ENCODE results near the gene RBM15.
A peak's percentile ranks its signal among the peaks of the same experiment; 100 is the strongest.

The RBM15 gene

DNA sequence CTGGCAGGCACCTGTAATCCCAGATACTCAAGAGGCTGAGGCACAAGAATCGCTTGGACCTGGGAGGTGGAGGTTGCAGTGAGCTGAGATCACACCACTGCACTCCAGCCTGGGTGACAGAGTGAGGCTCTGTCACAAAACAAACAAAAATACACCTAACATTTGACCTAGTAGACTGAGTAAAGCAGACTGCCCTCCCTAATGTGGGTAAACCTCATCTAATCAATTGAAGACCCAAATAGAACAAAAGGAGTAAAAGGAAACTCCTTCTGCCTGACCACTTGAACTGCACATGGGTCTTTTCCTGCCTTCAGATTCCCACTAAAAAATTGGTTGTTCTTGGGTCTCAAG lies 19.0 kb upstream of the RBM15 start:
- DNase-seq = no peak

DNA sequence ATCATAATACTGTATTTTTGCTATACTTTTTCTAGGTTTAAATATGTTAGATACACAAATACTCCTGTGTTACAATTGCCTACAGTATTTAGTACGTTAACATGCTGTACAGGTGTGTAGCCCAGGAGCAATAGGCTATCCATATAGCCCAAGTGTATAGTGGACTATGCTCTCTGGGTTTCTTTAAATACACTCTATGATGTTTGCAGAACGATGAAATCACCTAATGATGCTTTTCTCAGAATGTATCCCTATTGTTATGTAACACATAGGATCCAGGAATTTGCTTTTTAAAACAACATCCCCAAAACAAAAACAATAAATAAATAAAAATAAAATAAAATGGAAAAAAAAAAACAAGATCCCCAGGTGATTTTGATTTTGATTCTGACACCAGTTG lies 18.1 kb upstream of the RBM15 start:
- no peak for DNase-seq

DNA sequence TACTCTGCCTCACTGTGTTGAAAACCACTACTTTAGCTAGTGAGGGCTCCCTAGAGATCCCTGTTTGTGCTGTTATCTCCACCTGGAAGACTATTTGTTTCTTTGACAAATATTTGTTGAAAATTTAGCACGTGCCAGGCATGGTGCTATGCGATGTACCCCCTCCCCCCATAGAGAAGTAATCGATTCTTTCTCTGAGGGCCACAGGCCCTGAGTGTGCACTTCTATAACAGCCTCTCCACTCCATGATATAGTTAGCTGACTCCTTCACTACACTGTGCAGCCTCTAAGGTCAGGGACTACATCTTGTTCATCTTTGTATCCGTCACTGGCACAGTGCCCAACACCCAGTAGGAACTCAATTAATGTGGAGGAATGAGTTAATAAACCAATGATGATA lies 17.3 kb upstream of the RBM15 start:
- DNase-seq = no peak

DNA sequence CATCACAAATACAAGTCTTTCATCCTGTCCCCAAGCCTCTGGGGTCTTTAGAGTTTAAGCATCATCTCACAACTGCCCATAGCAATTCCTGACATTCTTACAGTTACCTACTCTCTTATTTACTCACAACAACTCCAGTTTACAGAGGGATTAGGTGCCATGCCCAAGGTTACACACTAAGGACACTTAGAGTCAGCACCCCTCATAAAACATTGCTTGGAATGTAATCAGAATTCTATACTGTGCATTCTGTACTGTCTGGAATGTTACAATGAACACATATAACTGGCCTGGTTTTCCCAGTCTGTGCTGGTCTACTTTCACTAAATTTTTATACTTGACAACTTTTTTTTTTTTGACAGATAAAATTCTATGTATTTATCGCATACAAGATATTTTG lies 14.5 kb upstream of the RBM15 start:
- no peak for DNase-seq

DNA sequence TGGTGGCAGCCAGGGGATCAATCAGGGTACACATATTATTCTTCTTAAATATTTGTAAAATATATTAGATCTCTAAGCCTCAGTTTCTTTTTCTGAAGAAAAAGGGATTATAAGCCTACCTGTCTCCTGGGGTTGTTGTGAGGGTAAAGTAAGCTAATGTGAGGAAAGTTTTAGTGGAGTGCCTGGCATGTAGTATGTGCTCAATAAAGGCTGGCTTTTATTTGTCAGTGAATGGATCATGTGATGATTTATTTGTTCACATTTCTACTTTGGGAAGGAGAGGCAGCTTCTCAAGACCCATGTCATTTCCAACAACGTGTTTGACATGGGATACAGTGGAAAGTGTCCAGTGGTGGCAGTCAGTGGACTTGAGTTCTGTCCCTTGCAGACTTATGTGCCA lies 12.4 kb upstream of the RBM15 start:
- DNase-seq = no peak

DNA sequence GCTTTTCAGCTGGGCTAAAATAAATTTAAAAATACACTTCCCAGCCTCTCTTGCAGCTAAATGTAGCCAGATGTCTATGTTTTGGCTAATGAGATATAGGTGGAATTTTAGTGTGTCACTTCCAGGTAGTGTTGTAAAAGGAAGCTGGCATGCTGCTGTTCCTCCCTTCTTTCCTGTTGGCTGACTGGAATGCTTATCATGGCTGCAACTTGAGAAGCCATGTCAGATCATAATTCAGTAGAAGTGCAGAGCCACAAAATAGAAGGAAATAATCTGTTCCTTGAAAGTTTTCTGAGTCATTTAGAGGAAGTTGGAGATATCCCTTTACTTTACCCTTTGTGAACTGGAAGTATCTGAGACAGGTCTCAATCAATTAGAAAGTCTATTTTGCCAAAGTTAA lies 10.9 kb upstream of the RBM15 start:
- no peak for DNase-seq

DNA sequence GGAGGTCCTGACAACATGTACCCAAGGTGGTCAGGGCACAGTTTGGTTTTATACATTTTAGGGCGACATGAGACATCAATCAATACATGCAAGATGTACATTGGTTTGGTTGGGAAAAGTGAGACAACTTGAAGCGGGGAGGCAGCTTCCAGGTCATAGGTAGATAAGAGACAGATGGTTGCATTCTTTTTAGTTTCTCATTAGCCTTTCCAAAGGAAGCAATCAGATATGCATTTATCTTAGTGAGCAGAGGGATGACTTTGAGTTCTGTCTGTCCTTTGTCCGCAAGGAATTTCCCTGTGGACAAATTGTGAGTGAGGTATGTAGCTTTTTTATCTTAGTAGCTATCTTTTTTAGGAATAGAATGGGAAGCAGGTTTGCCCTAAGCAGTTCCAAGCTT lies 10.5 kb upstream of the RBM15 start:
- no peak for DNase-seq

DNA sequence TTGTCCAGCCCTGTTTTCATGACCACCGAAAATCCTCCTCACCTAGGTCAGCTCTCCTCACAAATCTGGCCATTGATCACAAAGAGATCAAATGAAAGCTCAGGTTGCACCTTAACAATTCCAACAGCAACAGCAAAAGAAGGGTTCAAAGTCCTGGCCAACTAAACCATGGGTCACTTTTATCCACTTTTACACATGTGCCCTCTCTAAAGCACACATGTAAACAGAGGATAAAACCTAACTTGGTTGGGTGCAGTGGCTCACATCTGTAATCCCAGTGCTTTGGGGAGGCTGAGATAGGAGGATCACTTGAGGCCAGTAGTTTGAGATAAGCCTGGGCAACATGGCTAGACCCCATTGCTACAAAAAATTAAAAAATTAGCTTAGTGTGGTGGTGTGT lies 3.9 kb upstream of the RBM15 start:
- no peak for DNase-seq

DNA sequence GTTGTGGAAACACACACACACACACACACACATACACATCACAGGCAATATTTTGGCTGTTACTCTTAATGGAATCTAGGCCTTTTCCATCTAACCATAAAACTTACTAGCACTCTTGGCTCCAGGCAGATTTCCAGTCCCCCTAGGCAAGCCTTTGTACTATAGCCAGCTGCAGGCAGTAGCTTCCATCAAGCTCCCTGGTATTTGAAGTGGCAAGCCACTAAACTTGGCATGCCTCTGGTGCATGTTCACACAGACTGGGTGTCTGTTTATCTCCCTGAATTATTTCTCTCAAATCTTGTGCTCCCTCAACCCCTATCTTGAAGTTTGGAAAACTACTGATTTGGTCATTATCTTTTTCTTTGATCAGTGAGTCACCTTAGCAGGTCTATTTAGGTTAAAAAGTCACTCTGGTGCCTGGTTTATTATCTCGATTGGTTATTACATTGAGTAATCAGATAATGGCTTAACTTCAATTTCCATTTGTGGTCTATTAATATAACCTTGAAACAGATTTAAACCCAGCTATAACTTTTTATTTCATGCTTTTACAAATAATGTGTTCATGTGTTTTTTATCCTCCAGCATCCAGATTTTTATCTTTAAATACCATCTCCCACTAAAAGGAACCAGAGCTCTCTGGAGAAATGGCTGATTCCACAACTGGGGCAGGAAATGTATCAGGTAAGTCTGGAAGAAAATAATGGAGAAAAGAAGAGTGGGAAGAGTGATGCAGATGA lies 2.7 kb upstream of the RBM15 start:
- no peak for DNase-seq

DNA sequence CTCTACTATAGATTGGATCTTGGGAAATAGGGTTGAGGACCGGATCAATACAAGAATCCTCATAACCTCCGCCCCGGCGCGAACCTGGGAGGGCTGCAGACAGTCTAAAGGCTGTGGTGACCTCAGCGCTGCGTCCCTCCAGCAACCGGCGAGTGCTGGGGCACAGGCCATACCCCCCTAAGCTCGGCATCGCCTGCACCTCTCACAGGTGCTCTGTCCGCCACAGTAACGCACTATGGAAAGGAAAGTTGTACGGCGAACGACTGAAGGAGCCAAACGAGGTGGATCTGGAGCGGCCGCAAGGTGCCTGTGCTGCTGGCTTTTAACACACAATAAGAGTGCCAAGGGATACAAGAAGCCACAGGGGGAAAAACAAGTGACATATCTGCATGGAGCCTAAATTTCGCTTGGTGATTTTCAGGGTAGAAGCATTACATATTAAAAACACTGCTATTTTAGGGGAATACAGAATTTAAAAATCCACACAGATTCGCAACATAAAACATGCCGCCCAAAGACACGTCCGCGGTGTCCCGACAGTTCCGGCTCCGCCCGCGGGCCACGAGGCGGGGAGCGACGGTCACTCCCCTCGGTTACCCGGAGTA lies 1.4 kb upstream of the RBM15 start:
- no peak for DNase-seq

DNA sequence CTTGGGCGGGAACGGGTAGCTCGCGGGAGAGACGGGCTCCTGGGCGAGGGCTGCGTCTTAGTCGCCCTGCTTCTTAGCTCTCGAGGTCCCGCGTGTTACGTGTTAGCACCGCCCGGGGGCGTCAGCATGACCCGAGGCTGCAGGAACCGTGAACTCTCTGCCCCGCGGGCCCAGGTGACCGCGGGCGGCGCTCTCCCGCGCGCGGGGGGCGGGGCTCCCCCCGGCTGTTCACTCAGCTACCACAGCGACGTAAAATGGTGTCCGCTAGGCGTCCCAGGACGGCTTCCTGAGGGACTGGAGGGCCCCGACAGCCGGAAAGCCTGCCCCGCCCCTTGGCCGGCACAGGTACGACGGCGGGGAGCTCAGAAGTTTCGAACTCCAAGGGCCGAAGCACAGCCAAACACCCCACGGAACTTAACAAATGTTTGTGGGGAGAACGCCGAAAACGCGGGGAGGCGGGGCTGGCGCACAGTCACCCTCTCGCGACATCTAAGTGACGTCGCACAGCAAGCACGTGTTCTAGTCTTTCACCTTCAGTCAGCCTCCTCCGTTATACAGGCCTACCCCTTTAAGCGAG lies 780 bp upstream of the RBM15 start:
- peak; percentile 71 for DNase-seq

DNA sequence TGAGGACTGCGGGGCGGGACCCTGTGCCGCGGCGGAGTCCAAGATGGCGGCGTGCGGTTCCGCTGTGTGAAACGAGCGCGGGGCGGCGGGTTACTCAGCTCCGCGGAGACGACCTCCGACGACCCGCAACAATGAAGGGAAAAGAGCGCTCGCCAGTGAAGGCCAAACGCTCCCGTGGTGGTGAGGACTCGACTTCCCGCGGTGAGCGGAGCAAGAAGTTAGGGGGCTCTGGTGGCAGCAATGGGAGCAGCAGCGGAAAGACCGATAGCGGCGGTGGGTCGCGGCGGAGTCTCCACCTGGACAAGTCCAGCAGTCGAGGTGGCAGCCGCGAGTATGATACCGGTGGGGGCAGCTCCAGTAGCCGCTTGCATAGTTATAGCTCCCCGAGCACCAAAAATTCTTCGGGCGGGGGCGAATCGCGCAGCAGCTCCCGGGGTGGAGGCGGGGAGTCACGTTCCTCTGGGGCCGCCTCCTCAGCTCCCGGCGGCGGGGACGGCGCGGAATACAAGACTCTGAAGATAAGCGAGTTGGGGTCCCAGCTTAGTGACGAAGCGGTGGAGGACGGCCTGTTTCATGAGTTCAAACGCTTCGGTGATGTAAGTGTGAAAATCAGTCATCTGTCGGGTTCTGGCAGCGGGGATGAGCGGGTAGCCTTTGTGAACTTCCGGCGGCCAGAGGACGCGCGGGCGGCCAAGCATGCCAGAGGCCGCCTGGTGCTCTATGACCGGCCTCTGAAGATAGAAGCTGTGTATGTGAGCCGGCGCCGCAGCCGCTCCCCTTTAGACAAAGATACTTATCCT lies 430 bp downstream of the RBM15 start:
- no peak for DNase-seq

DNA sequence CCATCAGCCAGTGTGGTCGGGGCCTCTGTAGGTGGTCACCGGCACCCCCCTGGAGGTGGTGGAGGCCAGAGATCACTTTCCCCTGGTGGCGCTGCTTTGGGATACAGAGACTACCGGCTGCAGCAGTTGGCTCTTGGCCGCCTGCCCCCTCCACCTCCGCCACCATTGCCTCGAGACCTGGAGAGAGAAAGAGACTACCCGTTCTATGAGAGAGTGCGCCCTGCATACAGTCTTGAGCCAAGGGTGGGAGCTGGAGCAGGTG lies 961 bp downstream of the RBM15 start:
- DNase-seq = no peak

DNA sequence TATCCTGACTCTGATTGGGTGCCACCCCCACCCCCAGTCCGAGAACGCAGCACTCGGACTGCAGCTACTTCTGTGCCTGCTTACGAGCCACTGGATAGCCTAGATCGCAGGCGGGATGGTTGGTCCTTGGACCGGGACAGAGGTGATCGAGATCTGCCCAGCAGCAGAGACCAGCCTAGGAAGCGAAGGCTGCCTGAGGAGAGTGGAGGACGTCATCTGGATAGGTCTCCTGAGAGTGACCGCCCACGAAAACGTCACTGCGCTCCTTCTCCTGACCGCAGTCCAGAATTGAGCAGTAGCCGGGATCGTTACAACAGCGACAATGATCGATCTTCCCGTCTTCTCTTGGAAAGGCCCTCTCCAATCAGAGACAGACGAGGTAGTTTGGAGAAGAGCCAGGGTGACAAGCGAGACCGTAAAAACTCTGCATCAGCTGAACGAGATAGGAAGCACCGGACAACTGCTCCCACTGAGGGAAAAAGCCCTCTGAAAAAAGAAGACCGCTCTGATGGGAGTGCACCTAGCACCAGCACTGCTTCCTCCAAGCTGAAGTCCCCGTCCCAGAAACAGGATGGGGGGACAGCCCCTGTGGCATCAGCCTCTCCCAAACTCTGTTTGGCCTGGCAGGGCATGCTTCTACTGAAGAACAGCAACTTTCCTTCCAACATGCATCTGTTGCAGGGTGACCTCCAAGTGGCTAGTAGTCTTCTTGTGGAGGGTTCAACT lies 2.1 kb downstream of the RBM15 start:
- no peak for DNase-seq

DNA sequence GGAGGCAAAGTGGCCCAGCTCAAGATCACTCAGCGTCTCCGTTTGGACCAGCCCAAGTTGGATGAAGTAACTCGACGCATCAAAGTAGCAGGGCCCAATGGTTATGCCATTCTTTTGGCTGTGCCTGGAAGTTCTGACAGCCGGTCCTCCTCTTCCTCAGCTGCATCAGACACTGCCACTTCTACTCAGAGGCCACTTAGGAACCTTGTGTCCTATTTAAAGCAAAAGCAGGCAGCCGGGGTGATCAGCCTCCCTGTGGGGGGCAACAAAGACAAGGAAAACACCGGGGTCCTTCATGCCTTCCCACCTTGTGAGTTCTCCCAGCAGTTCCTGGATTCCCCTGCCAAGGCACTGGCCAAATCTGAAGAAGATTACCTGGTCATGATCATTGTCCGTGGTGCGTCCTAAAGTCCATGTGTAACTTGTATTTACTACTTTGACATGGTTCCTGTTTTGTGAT lies 2.7 kb downstream of the RBM15 start:
- no peak for DNase-seq

DNA sequence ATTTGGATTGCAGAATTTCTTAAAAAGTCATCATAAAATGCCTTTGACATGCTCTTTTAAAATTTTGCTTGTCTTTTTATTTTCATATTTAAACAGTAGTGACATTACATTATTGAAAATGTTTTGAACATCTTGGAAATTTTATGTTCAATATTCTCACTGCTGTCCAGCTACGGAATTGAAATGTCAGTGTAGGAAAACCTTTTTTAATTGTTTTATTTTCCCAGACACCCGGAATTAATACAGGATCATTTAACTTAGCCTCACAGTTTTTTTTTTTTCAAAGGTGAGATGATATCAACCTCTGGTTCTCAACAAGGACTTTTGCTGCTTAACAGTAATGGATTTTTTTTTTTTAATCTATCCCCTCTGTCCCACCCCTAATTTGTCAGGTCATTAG lies 4.1 kb downstream of the RBM15 start:
- DNase-seq = no peak

DNA sequence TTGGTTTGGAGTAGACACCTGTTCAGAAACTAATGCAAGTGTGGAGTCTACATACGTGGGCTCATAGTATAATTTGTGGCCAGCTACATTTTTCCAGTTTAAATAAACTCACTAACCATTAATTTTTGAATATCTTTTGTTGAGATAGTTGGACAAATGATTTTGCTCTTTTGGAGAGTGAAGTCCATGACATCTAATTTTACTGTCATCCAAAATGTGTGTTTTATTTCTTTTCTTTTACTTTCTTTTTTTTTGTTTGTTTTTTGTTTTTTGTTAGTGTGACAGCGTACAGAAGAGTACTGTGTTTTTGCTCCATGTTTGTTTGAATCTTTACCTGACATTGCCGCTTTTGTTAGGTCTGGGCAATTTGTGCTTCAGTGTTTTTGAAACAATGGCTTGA lies 5.0 kb downstream of the RBM15 start:
- DNase-seq = no peak

DNA sequence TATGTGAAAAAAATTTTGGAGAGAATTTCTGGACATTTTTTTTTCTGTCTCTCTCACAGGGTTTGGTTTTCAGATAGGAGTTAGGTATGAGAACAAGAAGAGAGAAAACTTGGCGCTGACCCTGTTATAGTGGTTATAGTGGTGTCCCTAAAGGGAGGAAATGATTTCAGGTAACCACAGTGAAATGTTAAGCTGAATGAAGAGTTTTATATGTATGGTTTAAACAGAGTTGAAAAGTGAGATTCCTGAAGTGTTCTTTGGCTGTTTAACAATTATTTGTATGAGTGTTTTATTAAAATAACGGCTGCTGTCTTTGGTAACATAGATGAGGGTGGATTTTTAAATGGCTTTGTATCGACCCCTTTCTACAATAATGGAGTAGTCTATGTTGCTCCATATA lies 6.3 kb downstream of the RBM15 start:
- no peak for DNase-seq

DNA sequence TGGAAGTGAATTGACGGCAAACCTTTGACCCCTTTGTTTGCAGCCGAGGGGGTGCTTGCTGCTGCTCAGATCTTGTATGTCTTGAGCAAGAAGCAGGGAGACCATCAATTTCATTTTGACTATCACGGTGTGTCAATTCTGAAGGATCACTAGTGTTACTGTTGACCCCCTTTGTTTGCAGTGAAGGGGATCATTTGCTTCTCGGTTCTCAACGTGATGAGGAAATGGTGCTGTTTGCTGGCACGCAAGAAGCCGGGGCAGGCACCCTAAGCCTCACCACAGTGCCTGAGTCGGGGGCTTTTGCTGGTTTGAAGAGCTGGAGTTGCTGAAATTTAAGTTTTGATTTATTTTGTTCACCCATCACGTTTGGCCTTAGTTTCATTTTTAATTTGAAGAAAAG lies 7.5 kb downstream of the RBM15 start:
- DNase-seq = no peak

DNA sequence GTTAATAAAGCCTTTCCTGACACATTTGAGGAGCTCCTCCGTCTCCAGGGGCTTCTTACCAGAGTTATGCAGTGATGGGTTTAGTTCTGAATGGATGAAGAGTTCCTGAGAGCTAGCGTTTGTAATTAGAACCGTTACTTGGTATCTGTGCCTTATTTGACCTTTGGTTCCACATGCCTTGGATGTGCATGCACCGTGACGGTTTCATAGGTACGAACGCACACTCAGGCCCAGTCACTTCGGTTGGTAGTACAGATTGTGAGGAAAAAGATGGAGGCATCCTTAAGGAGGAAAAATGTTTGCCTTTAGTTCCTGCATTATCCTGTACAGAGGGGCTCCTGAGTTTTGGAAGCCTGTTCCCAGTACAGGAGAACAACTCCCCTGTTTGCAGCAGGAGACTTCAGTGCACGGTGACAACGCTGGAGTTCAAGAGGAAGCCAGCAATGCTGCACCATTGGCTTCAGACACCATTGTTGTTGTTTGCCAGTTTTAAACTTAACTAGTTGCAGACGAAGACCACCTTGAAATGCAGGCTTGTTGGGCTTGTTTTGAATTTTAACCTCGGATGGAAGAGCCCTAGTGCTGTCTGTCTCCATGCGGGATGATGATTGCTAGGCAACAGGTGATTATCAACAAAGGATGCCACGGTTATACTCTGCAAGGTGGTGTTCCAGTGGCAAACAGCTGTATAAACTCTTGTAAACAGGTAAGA lies 8.2 kb downstream of the RBM15 start:
- no peak for DNase-seq

DNA sequence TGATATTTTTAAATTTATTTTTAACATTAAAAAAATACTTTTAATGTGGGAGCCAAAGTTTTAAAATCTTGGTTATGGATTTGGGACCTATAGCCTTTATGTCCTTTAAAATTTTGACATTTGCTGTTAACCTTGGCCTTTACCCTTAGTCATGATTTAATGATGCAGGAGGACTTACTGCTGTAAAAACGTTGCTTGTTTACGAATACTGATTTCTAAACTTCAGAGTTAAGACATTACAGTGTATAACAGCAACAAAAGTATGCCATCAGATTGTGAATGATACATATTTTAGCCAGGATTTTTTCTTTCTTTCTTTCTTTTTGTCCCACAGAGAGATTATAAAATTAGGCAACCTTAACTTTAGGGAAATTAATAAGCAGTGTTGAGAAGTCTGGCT lies 8.9 kb downstream of the RBM15 start:
- no peak for DNase-seq

DNA sequence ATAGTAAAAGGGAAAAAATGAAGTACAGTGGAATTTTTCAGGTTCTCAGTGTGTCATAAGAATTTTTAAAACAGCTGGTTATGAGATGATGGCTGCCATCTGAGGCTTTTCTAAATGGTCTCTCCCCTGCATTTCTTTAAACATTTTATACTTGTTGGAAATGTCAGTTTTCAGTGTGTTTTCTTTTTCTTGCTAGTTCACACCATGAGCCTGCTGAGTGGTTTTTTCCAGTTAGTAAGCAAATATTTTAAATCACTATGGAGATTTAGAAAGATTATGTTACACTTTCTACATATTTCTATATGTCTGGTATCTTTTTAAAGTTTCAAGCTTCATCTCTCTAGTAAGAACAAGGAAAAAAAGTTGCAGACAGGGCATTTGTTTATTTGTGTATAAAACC lies 9.6 kb downstream of the RBM15 start:
- no peak for DNase-seq

DNA sequence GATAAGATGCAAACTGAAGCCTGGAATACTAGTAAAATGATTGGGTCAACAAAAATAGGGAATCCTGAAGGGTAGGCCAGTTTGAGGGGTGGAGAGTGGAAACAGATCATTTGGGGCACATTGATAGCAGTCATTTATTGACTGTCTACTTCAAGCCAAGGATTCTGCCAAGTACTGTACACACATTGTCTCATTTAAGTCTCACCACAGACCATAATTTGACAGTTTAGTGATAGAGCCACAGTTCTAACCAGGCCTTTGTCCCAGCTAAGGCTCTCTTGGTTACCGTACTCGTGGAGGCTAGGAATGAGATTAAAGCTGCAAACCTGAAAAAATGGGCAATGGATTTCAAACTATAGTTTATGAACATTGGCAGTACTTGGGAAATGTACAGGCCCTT lies 11.2 kb downstream of the RBM15 start:
- no peak for DNase-seq

Data from NCI-H1417 treated with DMSO at 0.1 percent for 48 hours (cell line).